HG02884 (cell line): ENCODE data around the gene GNA14.

Source experiments
- ATAC-seq: cut with Tn5 transposase; IDR thresholded peaks from one replicate; pipeline ENCODE4 v1.9.1; 2021; ENCODE audit warnings: mild to moderate bottlenecking, moderate library complexity; ENCODE audit not compliant: unreplicated experiment

GNA14 gene

DNA sequence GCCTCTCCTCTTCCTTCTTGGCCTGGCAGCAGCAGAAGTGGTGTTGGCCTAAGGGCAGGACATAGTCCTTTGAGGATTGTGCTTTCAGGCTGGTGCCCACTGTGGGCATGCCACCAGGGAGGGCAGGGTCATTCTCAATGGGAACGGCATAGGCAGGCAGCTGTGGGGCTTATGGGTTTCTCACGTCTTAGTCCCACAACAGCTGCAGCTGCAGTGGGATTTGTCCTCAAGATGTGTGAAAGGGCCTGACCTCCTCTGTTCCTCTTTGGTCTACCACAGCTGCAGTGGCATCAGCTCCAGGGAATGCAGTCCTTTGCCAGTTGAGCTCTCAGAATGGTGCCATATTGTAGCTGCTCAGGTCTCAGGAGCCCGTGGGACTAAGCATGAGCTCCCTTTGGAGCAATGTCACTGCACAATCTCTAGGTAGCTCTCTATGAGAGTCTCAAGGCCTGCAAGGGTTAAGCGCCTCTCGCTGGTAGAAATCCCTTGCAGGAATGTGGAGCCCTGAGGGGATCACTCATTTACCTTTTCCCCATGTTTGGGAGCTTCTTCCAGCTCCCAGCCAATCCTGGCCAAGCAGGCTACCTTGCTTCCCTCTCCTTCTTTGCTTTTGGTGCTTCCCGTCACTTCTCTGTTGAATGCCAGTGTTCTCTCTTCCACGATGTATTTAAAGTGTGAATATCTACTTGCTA lies 104.8 kb downstream of the GNA14 start:
- ATAC-seq: no peak

DNA sequence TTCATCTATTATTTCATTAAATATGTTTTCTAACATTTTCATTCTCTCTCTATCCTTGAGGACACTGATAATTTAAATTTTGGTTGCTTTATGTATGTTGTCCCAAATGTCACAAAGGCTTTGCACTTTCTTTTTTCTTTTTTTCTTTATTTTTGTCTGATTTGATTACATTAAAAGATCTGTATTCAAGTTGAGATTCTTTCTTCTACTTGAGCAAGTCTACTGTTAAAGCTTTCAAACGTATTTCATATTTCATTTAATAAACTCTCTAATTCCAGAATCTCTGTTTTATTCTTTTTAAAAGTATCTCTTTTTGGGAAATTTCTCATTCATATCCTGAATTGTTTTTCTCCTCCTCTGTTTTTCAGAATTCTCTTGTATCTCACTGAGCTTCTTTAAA lies 106.5 kb downstream of the GNA14 start:
- ATAC-seq: no peak

DNA sequence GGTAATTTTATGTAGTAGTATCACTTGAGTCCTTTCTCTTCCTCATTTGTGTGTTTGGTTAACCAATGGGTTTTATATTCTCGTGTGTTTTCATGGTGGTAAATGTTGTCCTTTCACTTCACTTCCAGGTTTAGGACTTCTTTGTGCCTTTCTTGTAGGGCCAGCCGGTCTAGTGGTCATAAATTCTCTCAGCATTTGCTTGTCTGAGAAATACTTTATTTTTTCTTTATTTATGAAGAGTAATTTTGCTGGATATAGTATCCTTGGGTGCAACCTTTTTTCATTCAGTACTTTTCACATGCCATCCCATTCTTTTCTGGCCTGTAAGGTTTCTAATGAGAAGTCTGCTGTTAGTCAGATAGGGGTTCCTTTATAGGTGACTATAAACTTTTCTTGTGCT lies 107.1 kb downstream of the GNA14 start:
- ATAC-seq: no peak

DNA sequence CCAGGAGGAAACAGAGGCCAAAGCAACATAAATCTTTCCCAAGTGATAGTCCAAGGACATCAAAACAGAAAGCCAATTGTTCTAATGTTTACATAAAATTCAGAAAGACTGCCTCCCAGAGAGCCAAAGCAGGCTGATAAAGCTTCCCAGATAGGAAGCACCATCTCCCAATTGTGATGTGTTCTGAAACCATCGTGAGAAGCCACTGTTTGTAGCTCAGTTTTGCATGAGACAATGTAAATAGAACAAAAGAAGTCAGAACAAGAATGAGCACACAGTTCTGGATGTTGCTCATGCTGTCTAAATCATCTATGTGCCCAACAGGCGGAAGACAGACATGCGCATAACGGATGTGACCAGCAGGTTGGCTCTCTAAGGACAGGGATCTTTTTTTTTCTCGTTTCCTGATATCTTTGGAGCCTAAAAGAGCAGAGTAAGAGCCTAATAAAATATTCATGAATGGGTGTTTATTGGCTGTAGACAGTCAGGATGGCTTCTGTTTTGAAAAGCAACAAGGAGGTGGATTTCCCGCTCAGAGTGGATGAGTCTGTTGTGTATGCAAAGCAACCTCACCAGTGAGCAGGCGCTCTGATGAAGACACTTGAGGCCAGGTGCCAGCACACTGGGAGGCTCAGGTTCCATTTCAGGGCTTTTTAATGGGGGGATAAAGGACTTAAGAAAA lies 113.6 kb downstream of the GNA14 start:
- no peak for ATAC-seq

DNA sequence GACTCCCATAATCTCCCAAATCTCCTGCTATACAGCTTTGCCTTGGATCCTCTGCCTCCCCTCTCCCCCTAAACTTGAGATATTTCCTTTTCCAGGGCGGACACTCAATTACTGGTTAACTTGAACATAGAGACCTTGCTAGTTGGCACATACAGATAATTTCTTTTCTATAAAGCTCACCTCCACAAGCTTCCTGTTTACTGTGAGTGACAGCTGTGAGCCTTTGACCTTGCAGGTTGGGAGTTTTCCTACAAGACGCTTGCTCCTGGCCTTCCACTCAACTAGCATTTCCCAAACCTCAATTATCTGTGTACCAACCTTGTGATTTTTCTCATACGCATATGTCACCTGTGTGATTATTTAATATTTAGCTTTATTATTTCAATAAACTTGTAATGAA lies 114.5 kb downstream of the GNA14 start:
- no peak for ATAC-seq

DNA sequence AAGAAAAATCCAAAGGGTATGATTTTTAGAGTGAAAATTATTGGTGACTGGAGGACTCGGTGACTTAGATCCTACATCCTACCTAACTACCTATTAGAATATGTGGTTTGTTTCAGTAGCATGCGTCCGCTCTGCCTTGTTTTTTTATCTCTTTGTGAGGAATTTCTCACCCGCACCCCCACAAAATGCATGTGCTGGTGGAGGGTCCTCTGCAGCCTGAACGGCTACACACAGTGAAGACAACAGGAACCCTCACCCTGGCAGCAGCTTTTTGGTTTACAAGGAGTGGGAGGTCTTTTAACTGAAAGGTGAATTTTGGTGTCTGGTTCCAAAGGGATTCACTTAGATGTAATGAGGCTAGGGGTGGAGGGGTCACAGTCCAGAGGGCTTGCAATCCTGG lies 115.5 kb downstream of the GNA14 start:
- no peak for ATAC-seq

DNA sequence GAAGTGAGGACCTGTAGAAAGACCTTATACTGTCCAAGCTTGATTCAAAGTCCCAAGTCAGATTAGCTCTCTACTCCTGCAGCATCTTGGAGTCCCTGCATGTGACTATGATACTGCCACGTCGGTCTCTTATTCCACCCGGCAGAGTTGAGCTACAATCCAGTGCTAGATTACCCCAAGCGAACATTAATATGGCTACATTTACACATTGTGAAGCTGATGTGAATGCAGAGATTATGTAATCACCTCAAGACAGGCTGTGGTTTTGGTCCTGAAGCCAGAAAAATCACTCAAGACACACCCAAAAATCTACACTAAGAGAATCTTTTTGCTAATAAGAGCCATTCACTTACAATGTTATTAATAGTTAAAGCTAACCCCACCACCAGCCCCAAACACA lies 116.7 kb downstream of the GNA14 start:
- no peak for ATAC-seq

DNA sequence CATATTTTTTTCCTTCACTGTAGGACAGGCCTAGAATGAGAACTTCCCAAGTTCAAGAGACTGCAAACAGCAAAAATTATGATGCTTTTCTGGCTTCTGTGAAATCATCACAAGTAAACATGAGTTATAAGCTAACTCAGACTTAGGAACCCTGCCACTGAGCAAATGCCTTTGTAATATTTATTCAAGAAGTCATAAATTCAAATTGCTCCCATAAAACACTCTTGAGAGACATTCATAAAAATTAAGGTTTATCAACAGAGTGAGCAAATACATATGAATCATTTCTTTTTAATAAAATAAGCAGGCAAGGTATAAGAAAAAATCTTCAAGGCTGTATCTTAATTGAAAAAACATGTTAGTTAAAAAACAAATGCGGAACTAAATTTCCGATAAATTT lies 124.2 kb downstream of the GNA14 start:
- ATAC-seq: no peak

DNA sequence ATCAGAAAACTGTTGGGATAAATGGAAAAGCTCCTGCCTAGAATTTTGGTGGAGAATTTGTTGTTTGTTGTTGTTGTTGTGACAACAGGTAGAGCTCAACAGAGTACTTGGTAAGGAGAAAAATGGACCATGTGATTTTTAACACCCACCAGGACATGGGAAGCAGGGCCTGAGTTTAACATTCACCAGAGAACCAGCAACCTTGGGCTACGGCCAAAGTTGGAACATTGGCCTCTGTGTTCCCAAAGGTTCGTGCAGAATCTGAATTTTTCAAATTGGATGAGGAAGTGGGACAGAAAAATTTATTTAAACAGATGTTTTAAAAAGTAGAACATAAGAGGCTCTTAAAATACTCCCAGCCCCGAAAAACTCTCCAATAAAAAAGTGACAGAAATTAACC lies 127.0 kb downstream of the GNA14 start:
- no peak for ATAC-seq

DNA sequence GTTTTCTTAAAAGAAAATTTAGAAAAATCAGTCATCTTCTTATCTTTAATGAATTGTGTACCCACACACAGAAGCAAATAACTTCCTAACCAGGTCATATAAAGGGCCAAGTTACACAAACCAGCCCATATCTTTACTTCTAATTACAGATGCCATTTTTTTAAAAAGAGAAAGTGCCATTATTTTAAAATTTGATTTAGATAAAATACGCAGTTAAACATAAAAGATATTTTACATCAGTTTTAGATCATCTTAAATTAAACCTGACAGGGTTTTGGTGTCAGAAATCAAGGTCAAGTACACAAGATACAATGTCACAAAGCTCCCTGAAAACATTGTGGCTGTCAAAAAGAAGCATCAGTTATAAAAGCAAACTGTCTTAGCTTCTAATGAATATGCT lies 129.4 kb downstream of the GNA14 start:
- no peak for ATAC-seq

DNA sequence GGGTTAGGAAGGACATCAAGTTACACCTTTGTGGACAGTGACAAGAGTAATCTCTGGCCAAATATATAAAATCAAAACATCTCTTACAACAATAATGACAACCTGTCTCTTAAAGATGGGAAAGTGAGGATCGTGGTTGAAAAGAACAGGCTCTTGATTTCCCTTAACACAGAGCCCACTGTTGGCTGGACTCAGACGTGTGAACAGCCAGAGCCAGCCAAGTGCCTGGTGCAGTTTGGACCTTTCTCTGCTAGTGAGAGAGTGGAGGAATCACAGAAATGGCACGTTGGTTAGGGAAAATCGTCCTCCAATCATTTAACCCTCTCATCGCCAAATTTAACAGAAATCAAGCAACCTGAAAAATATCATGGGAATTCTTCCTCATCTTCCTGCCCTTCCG lies 131.3 kb downstream of the GNA14 start:
- no peak for ATAC-seq

DNA sequence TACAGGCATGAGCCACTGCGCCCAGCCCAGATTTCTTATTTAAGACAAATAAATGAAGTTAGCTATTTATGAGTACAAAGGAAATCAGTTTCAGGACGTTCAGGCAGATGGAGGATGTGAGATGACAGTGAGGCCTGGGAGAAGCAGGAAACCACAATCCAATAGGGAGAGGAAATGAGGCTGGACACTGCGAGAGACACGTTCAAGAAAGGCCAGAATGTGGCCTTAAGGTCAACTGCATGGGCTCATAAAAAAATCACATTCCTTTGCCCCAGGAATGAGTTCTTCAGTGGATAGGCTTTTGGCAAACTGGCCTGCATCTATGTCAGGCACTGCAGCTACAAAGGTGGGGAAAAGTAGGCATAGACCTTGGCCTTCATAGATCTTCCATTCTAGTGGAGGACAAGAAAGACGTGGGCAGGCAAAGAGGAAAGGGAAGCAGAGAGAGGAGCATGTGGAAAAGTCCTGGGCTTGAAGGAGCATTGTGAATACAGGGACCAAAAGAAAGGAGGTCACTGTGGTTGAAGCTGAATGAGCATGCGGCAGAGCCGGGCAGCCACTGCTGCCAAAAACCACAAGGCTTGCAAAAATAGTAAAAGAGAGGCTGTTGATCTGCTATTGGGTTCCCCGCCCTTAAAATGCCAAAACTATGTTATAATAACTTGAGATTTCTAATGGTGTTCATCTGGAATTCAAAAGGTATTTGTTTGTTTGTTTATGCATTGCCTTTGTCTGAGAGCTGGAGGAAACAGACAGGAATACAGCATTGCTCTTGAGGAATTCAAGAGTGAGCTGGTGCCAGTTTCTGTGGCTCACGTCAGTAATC lies 133.0 kb downstream of the GNA14 start:
- no peak for ATAC-seq

DNA sequence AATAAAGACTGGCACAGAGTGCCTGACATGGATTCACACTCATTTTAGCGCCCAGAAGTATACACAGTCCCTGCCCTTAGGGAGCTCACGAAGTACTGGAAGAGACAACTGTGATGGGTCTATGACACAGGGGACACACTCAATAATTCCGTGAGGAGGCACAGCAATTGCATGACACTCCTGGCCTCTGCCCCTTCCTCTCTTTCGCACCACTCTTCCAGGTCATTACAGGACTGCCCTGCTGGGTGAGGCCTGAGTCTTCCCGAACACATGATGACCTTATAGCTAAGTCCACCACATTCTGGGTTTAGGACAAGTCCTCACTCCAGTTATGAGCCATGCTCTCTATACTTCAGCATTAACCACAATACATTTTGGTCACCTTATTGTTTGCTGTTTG lies 134.7 kb downstream of the GNA14 start:
- ATAC-seq: no peak

DNA sequence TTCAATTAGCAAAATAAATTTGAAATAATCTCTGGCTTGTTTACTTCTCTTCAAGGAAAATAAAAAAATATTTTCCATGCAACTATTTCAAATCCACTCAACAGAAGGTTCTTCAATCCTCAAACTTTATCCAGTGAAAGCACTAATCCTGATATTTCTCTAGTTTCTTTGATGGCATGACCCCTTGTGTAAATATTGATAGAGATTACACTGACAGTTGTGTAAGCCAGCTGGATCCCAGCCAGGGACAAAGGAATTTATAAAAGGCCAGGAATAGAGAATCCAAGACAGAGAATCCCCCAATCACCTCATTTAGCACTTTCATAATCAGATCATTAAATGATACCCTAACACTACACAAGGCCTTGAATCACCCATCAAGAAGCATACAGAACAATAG lies 135.2 kb downstream of the GNA14 start:
- no peak for ATAC-seq

DNA sequence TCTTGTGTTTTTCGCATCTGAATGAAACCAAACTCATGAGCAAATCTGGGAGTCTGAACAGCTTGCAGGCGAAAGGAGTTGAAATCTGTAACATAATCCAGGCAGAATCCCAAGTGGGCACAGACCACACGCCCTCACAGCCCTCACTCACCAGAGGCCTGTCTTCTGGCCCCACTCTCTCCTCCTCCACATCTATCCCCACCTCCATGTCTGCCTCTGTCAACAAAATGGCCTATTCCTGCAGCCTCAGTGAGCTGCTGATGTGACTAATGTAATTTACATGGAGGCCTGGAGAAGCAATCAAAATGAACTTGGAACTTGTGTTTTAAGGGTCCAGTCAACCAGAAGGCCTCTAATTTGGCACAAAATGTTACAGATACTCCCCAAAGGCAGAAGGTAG lies 136.6 kb downstream of the GNA14 start:
- ATAC-seq: no peak

DNA sequence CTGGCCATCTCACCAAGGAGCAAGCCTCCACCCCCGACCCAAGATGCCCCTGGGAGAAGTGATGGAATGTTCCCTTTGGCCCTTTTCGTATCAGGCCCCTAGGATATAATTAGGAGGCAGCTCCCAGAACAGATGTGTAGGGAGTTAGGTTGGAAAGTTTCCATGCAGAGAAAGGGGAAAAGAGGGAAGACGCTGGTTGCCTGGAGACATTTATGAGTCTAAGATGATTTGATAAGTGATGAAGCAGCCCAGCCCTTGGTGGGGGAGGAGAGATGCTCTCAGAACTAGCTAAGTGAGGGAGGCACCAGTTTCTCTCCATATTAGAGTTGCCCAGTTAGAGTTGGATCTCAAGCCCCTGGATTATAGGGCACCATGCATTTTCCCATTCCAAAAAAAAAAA lies 137.5 kb downstream of the GNA14 start:
- ATAC-seq: no peak

DNA sequence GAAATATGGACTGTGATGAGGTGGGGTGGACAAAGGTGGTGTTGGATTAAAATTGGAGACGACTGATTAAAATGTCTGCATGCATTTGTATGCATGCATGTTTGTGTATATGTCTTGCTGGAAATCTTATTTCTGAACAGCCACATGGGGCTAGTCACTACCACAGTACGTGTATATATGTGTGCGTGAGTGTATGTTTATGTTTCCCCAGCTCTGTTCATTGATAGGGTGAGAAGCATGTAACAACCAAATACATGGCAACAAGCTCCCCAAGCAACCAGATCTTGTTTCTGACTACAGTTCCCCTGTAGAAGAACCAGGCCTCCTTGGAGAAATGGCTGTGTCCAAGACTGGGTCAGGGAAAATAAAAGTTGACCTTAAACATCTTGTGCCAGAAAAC lies 139.7 kb downstream of the GNA14 start:
- ATAC-seq: no peak

DNA sequence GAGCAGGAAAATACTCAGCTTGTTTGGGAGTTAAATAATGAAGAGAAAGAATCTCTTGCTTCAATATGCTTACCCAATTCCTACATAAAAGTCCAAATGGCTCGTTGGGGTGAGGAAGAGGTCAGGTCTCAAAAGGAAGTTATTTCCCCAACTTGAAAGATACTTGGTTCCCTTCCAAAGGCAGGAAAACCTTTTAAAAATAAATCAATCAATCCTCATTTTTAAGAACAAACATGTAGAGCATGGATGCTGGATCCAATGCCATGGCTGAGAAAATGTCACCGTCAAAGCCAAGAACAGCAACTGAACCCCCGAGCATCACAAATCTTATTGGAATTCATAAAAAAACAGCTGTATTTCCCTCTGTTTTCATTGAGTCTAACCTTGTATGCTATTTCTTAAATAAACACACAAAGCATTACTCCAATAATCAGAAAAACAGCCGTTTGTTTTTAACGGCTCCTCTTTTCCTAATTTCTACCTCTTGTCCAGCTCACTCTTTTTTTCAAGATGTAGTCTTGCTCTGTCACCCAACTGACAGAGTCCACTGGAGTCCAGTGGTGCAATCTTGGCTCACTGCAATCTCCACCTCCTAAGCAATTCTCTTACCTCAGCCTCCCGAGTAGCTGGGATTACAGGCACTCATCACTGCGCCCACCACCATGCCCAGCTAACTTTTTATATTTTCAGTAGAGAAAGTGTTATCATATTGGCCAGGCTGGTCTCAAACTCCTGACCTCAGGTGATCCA lies 140.7 kb downstream of the GNA14 start:
- no peak for ATAC-seq

DNA sequence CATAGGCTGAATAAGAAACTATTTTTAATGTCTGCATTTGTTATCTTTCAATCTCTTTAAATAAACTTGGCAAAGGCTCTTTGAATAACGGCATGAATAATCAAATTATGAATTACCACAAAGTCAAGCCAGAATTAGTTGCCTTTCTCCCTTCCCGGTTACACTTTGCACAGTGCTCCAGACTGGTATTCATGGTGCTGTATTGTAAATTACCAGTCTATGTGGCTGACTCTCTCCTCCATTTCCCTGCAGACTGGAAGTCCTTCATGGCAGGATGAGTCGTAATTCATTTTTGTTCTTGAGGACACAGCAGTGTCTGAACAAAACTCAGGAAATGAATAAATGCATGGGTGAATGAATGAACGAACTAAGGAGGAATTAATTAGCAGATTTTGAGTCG lies 142.9 kb downstream of the GNA14 start:
- ATAC-seq: no peak

DNA sequence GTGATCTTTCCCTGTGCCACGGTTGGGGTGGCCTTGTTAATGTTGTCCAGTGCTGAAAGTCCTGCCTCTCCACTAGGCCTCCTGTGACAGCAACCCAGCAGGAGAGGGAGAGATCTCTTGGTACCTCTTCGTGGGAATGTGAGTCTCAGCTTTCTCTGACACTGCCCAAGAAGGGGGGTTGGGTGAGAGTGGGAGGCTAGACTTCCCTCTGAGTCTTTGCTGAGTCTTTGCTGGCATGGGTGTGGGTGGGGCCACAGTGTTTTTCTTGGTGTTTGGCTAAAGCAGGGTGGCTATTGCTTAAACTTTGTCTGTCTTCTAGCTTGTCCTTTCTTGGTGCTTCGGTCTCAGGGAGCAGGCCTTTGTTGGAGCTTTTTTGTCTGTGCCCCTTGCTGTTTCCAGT lies 145.6 kb downstream of the GNA14 start:
- no peak for ATAC-seq

DNA sequence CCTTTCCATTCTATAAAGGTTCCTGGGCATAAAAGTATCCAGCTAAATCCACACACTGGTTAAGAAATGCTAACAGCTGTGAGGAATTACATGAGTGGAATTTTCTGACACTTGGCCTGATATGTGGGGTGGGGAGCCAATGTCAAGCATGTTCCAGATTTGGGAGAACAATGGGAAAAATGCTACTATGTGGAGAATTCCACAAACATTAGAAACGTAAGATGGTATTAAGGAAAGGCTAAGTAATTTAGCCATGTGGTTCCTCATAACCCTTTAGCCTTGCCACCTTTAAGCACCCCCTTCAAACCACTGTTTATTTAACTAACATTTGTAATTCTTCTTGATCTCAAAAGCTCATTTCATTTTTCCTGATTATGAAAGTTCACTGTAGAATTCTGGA lies 149.2 kb downstream of the GNA14 start:
- no peak for ATAC-seq
